ENCODE data around the gene ZNF436. TPM values are rescaled to one million over a fixed set of nuclear protein-coding genes. Genes with fewer than 3 reads are reported as not detected.
"Not testable (repeated sequence)": the region's sequence is repeated elsewhere in the genome, so short reads cannot be mapped to it uniquely, and the experiment has no call there.

The ZNF436 gene
- total and polyA plus RNA-seq, 2 of the 13 experiments (the other 11 are each of a cell fraction or from before 2014, with no cell fraction given), result 4.3 to 9.9 TPM

GRCh38 chr1:23325393-23325792, 44.2 kb downstream of the ZNF436 start (continued):
- TF ChIP-seq HNF1B (CRISPR knock-in tag; IDR thresholded peaks at IDR 0.05), result no peak
- TF ChIP-seq ZNF790 (CRISPR knock-in tag; IDR thresholded peaks at IDR 0.05; ENCODE audit: borderline replicate concordance), result no peak

DNA sequence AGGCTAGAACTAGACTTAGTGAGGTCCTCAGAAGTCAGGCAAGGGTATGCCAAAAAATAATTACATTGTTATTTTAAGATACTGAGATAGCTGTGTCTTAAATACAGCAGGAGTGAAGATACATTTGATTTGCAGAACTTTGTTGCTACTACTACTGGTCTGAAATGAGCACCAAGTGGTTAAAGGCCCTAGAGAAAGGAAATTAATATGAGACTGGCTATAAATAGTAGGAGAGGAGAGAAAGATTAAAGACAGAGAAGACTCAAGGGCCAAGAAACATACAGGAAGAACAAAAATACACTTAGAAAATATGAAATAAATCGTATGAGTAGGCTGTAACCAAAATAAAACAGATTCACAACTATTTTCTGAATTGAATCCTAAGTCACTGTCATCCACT, 46.9 kb downstream of the ZNF436 start:
- Histone ChIP-seq H3K4me2 (ENCODE audit: low read depth, low read length) (no peak overlapping the region), H3K9ac (ENCODE audit: insufficient read depth, low read depth, low read length) (no peak overlapping the region), H3K27ac (ENCODE audit: extremely low read length, insufficient read depth, low read length) (no peak overlapping the region), H4K20me1 (ENCODE audit: insufficient read depth, low read length) (peaks cover 6% of the 10 kb centered on the region), H3K36me3 (replicated peaks in 1 of 2; ENCODE audit: control insufficient read depth in 1 of 2, insufficient read depth in 2 of 2, low read length in 2 of 2) (peaks cover 13 to 75% of the 10 kb centered on the region in 2 experiments), H3K79me2 (ENCODE audit: insufficient read depth, low read length) (peaks cover 40% of the 10 kb centered on the region), H3K4me3 (replicated peaks in 1 of 3; ENCODE audit: insufficient read depth in 1 of 3, low read depth in 2 of 3, low read length in 3 of 3) (no peak overlapping the region), H3K9me3 (ENCODE audit: low read length) (no peaks in the 10 kb centered on the region), H2AFZ (ENCODE audit: low read length) (no peak overlapping the region), H3K4me1 (ENCODE audit: insufficient read depth, low read length) (no peaks in the 10 kb centered on the region), H3K27me3 (ENCODE audit: control insufficient read depth in 1 of 2, insufficient read depth in 2 of 2, low read length in 2 of 2) (no peaks in the 10 kb centered on the region)
- DNase-seq (ENCODE audit: low spot score) (no peak), ATAC-seq (no peak), FAIRE-seq (no peak)
- ChIA-PET POLR2A (no interaction called here), CTCF (ENCODE audit: low intra/inter-chr PET ratio, low total read pairs) (no interaction called here)
- 84% methylated on average over 1 of the region's 1 CpG for WGBS (ENCODE audit: low lambda C conversion rate)
- intact Hi-C loops (cut with micrococcal nuclease; ENCODE audit: unreplicated experiment) (no loop called here), in situ Hi-C loops (cut with HindIII; ENCODE audit: extremely low pct_ligation_motif_present, low pct_unique_long_range_greater_than_20kb) (no loop called here)
- TSS peak; percentile 10 for BruUV-seq (replicated peaks)
- TF ChIP-seq IKZF4 (CRISPR knock-in tag; IDR thresholded peaks at IDR 0.05; ENCODE audit: borderline replicate concordance, low read depth, not compliant biosample characterization) (no peak), SMAD3 (CRISPR knock-in tag; IDR thresholded peaks at IDR 0.05) (no peak)

DNA sequence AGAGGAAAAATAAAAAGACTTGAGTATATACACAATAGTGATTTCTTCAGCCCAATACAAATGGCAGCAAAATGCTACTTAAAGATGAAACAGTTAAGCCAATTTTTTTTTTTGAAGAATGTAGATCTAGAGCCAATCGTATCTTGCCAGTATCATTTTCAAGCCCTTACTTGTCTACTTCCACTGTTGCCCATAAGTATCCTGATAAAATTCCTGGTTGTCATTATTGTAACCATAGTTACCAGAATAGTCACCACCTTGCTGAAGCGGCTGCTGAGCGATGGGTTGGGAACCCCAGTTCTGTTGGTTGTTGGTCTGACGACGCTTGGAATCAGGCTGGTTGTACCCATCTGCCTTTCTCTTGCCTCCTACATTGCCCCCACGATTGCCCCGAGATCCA, 59.4 kb downstream of the ZNF436 start:
- intact Hi-C loops (cut with micrococcal nuclease; ENCODE audit: unreplicated experiment); H3K9me3 ChIP-seq (ENCODE audit: low read length); H3K9ac ChIP-seq (ENCODE audit: insufficient read depth, low read depth, low read length); ATAC-seq; CTCF ChIA-PET (ENCODE audit: low intra/inter-chr PET ratio, low total read pairs); H3K4me3 ChIP-seq (replicated peaks in 1 of 3; ENCODE audit: insufficient read depth in 1 of 3, low read depth in 2 of 3, low read length in 3 of 3); POLR2A ChIA-PET; H3K4me1 ChIP-seq (ENCODE audit: insufficient read depth, low read length); H3K27me3 ChIP-seq (ENCODE audit: control insufficient read depth in 1 of 2, insufficient read depth in 2 of 2, low read length in 2 of 2); in situ Hi-C loops (cut with HindIII; ENCODE audit: extremely low pct_ligation_motif_present, low pct_unique_long_range_greater_than_20kb); H2AFZ ChIP-seq (ENCODE audit: low read length); FAIRE-seq; H3K27ac ChIP-seq (ENCODE audit: extremely low read length, insufficient read depth, low read length); H3K4me2 ChIP-seq (ENCODE audit: low read depth, low read length); DNase-seq (ENCODE audit: low spot score); H4K20me1 ChIP-seq (ENCODE audit: insufficient read depth, low read length): not testable (repeated sequence)
- WGBS (ENCODE audit: low lambda C conversion rate), result 100% methylated on average over 7 of the region's 7 CpGs
- Histone ChIP-seq H3K79me2 (ENCODE audit: insufficient read depth, low read length) (peaks cover 12% of the 10 kb centered on the region), H3K36me3 (replicated peaks in 1 of 2; ENCODE audit: control insufficient read depth in 1 of 2, insufficient read depth in 2 of 2, low read length in 2 of 2) (peaks cover 11 to 71% of the 10 kb centered on the region in 2 experiments)
- BruUV-seq (replicated peaks), result TSS peak; percentile 32

Other genes starting within 250 kb of the ZNF436 start
- gene LUZP1, start 201.0 kb downstream of the ZNF436 start, total RNA-seq (2016; rRNA removed; fragmentation: Illumina TruSeq; extraction: Trizol), result 12.7 and 21.5 TPM in 2 replicates
- gene LUZP1, start 201.0 kb downstream of the ZNF436 start, polyA plus RNA-seq (2011; rRNA removed), result 6.9 and 7.2 TPM in 2 replicates
- 0.04 and 0.25 TPM in 2 replicates for gene HTR1D, start 152.3 kb downstream of the ZNF436 start, total RNA-seq (2016; rRNA removed; fragmentation: Illumina TruSeq; extraction: Trizol)
- 0.07 and 0.29 TPM in 2 replicates for gene HTR1D, start 152.3 kb downstream of the ZNF436 start, polyA plus RNA-seq (2011; rRNA removed)
- gene HNRNPR, start 25.6 kb downstream of the ZNF436 start, total RNA-seq (2016; rRNA removed; fragmentation: Illumina TruSeq; extraction: Trizol), result 216 and 303 TPM in 2 replicates
- 93.6 and 133 TPM in 2 replicates for gene HNRNPR, start 25.6 kb downstream of the ZNF436 start, polyA plus RNA-seq (2011; rRNA removed)
- 81.5 and 84.6 TPM in 2 replicates for gene TCEA3, start 54.9 kb upstream of the ZNF436 start, total RNA-seq (2016; rRNA removed; fragmentation: Illumina TruSeq; extraction: Trizol)
- 55.5 and 57.9 TPM in 2 replicates for gene TCEA3, start 54.9 kb upstream of the ZNF436 start, polyA plus RNA-seq (2011; rRNA removed)
- gene ASAP3, start 114.3 kb upstream of the ZNF436 start, total RNA-seq (2016; rRNA removed; fragmentation: Illumina TruSeq; extraction: Trizol), result 28.6 and 37.0 TPM in 2 replicates
- 32.6 and 39.4 TPM in 2 replicates for gene ASAP3, start 114.3 kb upstream of the ZNF436 start, polyA plus RNA-seq (2011; rRNA removed)
- gene E2F2, start 161.4 kb upstream of the ZNF436 start, total RNA-seq (2016; rRNA removed; fragmentation: Illumina TruSeq; extraction: Trizol), result 5.7 and 6.6 TPM in 2 replicates
- 0.50 and 0.65 TPM in 2 replicates for gene E2F2, start 161.4 kb upstream of the ZNF436 start, polyA plus RNA-seq (2011; rRNA removed)
- 67.8 and 115 TPM in 2 replicates for gene ID3, start 189.7 kb upstream of the ZNF436 start, total RNA-seq (2016; rRNA removed; fragmentation: Illumina TruSeq; extraction: Trizol)
- gene ID3, start 189.7 kb upstream of the ZNF436 start, polyA plus RNA-seq (2011; rRNA removed), result 34.9 and 64.8 TPM in 2 replicates

All from HepG2 (cell line).